SJCRH30 (cell line): ENCODE measurements around the gene IKZF2. TPM values are rescaled to one million over a fixed set of nuclear protein-coding genes. Genes with fewer than 3 reads are reported as not detected.
A peak's percentile ranks its signal among the peaks of the same experiment; 100 is the strongest.

ENCODE experiments used
- DNase-seq, 2 experiments: peaks; one replicate each; pipeline ENCODE4 v3.0.0-alpha.2; 2015 to 2020
- H3K27ac ChIP-seq: fragments of 250-450 bp; sonication (Bioruptor Pico); 2 replicates; pipeline ENCODE4 v1.5.1; 2020; ENCODE audit warnings: mild to moderate bottlenecking, moderate library complexity
- H3K27me3 ChIP-seq: fragments of 250-450 bp; sonication (Bioruptor Pico); 2 replicates; pipeline ENCODE4 v1.5.1; 2020; ENCODE audit warnings: mild to moderate bottlenecking, moderate library complexity
- H3K36me3 ChIP-seq: fragments of 250-450 bp; sonication (Bioruptor Pico); 2 replicates; pipeline ENCODE4 v1.5.1; 2020; ENCODE audit warnings: mild to moderate bottlenecking, moderate library complexity
- H3K4me1 ChIP-seq: fragments of 250-450 bp; sonication (Bioruptor Pico); 2 replicates; pipeline ENCODE4 v1.5.1; 2020; ENCODE audit warnings: mild to moderate bottlenecking, moderate library complexity
- H3K4me3 ChIP-seq: fragments of 250-450 bp; sonication (Bioruptor Pico); 2 replicates; pipeline ENCODE4 v1.5.1; 2020; ENCODE audit warnings: mild to moderate bottlenecking, moderate library complexity
- H3K9me3 ChIP-seq: fragments of 250-450 bp; sonication (Bioruptor Pico); replicated peaks from 2 replicates; pipeline ENCODE4 v1.5.1; 2020; ENCODE audit warnings: mild to moderate bottlenecking, moderate library complexity
- total RNA-seq: library from RNA; depleted of rRNA; stranded (reverse); fragments of >200 nt; shearing (Covaris generic); gene quantifications from 2 replicates; pipeline ENCODE4 v1.2.3, GENCODE V29; 2014; rRNA removed

The IKZF2 gene
- total RNA-seq, 1 experiment from 2014 or later: 2.8 TPM

DNA sequence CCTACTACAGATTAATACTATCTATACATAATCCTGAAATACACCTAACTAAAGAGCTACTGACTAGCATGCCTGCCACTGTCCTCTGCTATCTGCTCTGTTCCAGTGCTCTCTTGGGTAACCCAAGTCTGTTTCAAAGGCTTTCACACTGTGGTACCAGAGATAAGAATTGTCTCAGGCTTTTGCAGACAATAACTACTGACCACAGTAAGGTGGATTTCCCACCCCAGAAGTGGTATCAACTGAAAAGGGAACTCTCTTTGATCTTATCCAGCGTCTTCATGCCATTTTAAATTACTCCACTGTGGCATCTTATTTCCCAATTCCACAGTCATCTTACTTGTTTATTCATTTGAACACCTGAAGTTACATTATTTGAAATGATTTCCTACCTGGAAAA lies 190.2 kb downstream of the IKZF2 start:
- DNase-seq: no peak
- Histone ChIP-seq H3K27ac (no peak overlapping the region), H3K27me3 (no peaks in the 10 kb centered on the region), H3K4me3 (no peak overlapping the region), H3K9me3 (no peaks in the 10 kb centered on the region), H3K36me3 (no peaks in the 10 kb centered on the region), H3K4me1 (no peaks in the 10 kb centered on the region)

DNA sequence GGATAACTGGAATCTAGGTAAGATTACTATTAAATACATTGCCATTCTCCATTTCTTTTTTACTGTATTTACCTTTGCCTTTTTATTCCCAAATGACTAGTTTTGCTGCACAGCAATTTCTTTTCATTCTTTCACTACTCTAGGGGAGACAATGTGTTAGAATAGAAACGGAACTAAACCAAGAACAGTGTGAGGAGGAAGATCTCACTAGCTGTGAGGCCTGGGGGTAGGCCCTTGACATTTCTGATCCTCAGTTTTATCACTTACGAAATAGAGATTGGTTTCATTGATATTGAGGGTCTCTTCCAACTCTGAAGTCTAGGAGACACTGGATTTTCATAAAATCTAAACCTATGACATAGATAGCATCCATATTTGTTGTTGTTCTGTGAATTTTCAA lies 191.1 kb downstream of the IKZF2 start:
- no peak overlapping the region for H3K4me3 ChIP-seq
- DNase-seq: no peak
- H3K9me3 ChIP-seq: no peaks in the 10 kb centered on the region
- no peak overlapping the region for H3K27ac ChIP-seq
- no peaks in the 10 kb centered on the region for H3K27me3 ChIP-seq
- H3K36me3 ChIP-seq: no peaks in the 10 kb centered on the region
- H3K4me1 ChIP-seq: no peaks in the 10 kb centered on the region

DNA sequence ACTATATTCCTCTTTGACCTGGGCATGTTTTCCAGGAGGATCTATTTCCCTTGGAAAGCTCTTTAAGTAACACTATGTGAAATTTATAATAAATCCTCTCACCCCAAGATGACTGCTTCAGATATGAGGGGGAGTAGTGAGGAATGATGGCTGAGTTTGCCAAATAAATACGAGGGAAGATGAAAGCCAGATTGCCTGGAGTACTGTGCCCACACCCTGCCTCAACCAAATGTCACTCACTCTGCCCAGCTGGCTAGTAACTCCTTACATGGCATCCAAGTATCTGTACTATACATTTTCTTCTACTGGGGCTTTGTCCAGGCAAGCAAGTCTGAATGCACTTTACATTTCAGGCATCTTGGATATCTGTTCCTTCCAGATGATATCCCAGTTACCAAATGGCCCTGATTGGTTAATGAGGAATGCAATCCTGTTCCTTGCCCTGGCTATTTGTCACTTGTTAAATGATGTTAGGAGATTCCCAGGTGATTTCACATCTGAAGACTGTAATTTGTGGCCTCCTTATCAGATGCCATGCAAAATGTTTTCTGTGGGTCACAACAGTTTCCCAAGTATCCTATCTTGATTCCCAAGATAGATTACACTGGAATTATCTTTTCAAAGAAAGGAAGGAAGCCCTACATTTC lies 191.8 kb downstream of the IKZF2 start:
- no peaks in the 10 kb centered on the region for H3K4me1 ChIP-seq
- H3K36me3 ChIP-seq: no peaks in the 10 kb centered on the region
- no peak for DNase-seq
- no peak overlapping the region for H3K4me3 ChIP-seq
- no peak overlapping the region for H3K27ac ChIP-seq
- H3K9me3 ChIP-seq: no peaks in the 10 kb centered on the region
- no peaks in the 10 kb centered on the region for H3K27me3 ChIP-seq

DNA sequence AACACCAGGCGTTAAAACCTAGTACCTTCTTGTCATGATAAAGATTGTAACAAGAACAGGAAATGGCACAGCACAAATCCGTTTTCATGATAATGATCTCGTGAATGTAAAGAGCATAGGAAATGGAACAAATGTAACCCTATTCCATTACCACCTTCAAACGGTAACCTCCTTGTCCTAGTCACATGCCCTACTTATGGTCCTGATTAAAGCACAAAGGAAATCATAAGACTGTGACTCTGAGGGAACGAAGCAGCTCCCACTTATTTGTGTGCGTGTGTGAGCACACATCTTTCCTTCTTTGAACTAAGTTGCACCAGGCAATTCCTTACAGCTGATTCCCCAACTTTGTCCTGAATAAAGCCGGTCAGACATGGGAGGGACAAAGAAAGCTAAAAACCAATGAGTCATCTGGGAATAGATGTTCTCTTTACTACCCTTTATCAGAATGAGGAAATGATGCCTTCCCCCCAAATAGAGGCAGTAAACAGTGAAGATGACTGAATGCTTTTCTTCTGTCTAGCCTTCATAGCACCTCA lies 192.6 kb downstream of the IKZF2 start:
- no peak overlapping the region for H3K4me3 ChIP-seq
- H3K27me3 ChIP-seq: no peaks in the 10 kb centered on the region
- no peaks in the 10 kb centered on the region for H3K4me1 ChIP-seq
- DNase-seq: no peak
- H3K36me3 ChIP-seq: no peaks in the 10 kb centered on the region
- H3K27ac ChIP-seq: no peak overlapping the region
- no peaks in the 10 kb centered on the region for H3K9me3 ChIP-seq

DNA sequence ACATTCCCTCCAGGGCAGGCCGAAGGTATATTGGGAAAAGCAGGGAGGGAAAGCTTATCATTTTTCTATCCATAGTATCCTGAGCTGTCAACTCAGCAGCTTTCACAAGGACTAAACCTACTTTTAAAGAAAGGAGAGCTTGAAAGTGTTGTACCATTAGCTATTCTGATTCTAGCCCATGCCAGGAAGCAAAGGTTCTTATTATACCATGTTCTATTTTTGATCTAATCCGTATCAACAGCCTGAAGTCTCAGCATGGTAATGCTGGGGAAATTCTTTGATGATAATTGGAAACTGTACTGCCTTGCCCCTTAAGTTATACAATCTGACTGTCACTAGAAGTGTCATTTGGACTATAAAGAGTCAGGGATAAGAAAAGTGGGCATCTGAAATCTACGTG lies 193.3 kb downstream of the IKZF2 start:
- no peak for DNase-seq
- no peaks in the 10 kb centered on the region for H3K4me1 ChIP-seq
- no peaks in the 10 kb centered on the region for H3K36me3 ChIP-seq
- H3K4me3 ChIP-seq: no peak overlapping the region
- no peaks in the 10 kb centered on the region for H3K27me3 ChIP-seq
- no peaks in the 10 kb centered on the region for H3K9me3 ChIP-seq
- no peak overlapping the region for H3K27ac ChIP-seq

DNA sequence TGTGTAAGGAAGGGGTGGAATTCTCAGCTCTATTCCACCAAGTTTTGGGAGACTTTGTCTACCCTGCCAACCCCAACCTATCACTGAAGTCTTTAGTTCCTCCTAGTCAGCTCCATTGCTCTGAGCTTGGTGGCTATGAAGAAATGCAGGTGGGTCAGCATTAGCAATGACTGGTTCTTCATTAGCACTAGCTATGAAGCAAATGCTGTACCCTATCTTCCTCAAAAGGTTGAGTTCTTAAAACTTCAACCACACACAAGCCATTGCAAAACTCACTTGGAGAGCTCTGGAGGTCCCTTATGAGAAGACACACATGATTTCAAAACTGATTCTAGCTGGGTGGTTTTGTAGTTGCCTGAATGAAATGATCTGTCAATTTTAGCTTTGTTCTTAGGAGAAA lies 193.8 kb downstream of the IKZF2 start:
- Histone ChIP-seq H3K4me3 (no peak overlapping the region), H3K27me3 (no peaks in the 10 kb centered on the region), H3K27ac (no peak overlapping the region), H3K4me1 (no peaks in the 10 kb centered on the region), H3K36me3 (no peaks in the 10 kb centered on the region), H3K9me3 (no peaks in the 10 kb centered on the region)
- DNase-seq: no peak

DNA sequence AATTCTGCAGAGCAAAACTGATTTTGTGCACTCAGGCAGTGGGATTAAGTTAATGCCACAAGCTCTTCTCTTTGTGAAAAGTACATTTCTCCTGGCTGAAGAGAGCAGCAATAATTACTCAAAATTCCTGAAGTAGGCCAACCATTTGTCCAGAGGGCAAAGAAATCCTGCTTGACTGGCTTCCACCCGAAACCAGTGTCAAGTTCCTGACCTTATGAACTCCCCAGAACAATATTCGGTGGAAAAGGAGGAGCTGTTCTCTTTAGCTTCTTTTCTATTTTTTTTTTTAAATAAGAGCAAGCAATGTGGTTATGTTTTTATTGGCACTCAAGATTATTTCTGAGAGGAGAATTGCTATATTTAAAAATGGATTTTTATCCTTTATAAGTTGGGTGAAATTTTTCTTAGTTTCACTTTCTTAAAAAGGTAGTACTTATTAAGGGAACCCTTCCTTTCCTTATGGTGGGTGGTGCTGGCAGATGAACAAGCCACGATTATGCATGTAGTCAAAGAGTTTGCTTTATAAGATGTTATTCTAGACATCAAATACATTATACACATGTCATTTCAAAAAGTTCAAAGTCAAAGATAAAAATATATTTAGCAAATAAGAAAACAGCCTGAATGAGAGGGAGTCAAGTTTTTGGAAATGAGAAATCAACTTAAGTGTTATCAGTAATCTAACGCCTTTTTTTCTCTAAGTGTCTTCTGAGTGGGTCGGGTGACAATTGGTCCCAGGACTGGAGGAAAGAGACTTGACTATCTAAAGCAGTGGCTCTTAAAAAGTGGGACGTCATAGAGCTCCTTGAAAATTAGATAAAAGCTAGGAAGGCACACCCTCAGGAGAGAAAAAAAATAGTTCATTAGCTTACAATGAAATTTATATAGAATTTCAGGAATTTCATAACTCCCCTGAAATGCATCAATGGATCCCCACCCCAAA lies 194.5 kb downstream of the IKZF2 start:
- DNase-seq: peak in 1 of 2 experiments; percentile 8
- Histone ChIP-seq H3K36me3 (no peaks in the 10 kb centered on the region), H3K27ac (no peak overlapping the region), H3K9me3 (no peaks in the 10 kb centered on the region), H3K4me3 (no peak overlapping the region), H3K27me3 (no peaks in the 10 kb centered on the region), H3K4me1 (no peaks in the 10 kb centered on the region)

DNA sequence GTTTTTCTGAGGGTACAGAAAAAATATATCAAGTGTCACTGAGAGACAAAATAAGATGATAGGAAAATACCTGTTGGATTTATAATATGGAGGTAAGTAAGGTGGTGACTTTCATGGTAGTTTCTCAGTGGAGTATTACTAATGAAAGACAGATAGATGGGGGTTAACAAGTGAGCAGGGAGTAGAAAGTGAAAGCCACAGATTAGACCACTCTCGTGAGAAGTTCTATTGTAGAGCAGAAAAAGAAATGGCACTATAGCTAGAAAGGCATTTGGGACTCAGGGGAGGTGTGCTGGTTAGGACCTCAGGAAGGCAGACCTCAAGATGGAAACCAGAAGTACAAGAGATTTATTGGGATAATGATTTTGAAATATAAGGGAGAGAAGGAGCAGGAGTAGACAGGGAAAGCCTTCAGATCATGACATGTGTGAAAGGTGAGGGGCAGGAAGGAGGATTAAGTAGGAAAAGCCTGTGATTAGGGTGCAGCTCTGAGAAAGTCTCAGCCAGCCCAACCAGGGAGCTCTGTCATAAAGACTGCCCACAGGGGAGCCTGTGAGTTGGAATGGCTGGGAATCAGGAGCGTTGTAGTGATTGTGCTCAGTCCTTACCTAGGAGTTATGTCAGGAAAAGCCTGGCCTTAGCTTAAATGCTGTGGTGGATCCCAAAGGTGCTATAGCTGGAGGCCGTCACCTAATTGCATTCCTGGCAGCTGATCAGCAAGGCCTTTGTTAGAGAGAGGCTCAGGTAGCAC lies 198.1 kb downstream of the IKZF2 start:
- no peaks in the 10 kb centered on the region for H3K36me3 ChIP-seq
- no peaks in the 10 kb centered on the region for H3K4me1 ChIP-seq
- no peak overlapping the region for H3K4me3 ChIP-seq
- DNase-seq: no peak
- H3K9me3 ChIP-seq: no peaks in the 10 kb centered on the region
- H3K27me3 ChIP-seq: no peaks in the 10 kb centered on the region
- H3K27ac ChIP-seq: no peak overlapping the region

DNA sequence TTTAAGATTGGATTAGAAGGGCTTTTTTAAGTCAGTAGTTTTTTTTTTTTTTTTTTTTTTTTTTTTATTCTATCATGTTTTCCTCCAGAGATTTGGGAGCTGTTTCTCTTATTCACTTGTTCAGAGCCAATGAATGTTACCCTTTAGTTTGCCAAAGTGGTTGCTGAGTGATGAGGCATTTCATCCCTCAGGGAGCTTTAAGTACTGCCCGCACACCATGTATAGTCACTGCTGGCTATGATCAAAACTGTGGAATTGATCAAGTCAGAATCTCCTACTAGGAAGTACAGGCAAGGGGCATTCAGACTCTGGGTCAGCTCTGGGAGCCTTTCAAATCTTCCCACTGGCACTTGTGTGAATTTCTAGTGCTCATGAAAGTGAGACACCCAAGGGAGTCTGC lies 201.6 kb downstream of the IKZF2 start:
- DNase-seq: no peak
- no peaks in the 10 kb centered on the region for H3K9me3 ChIP-seq
- H3K27ac ChIP-seq: no peak overlapping the region
- H3K36me3 ChIP-seq: no peaks in the 10 kb centered on the region
- H3K27me3 ChIP-seq: no peaks in the 10 kb centered on the region
- no peaks in the 10 kb centered on the region for H3K4me1 ChIP-seq
- no peak overlapping the region for H3K4me3 ChIP-seq

Other genes starting within 250 kb of the IKZF2 start
- 24.7 and 28.2 TPM in 2 replicates for gene SPAG16, start 132.9 kb upstream of the IKZF2 start, total RNA-seq